ENCODE measurements around the gene C17orf107. TPM values are rescaled to one million over a fixed set of nuclear protein-coding genes. Genes with fewer than 3 reads are reported as not detected.
A peak's percentile ranks its signal among the peaks of the same experiment; 100 is the strongest.
"Not testable (repeated sequence)": the region's sequence is repeated elsewhere in the genome, so short reads cannot be mapped to it uniquely, and the experiment has no call there.

Gene C17orf107
- 3.0 TPM for total RNA-seq
- long read RNA-seq, partial matches to known transcripts: 0 of 2 reads
- long read RNA-seq, other reads (novel, unspliced or antisense): 2 of 2 reads

- DNase-seq (ENCODE audit: low spot score): peak; percentile 95
These were observed at the start of gene C17orf107 for GRCh38 chr17:4899341-4900230. TSS of gene C17orf107 (plus strand) at chr17:4899536. CDS start at chr17:4899763, 227 bp downstream.

GRCh38 chr17:4850246-4850645 is 49.1 kb upstream of the C17orf107 start:
- no peak for DNase-seq (ENCODE audit: low spot score)

GRCh38 chr17:4851084-4851483 is 48.3 kb upstream of the C17orf107 start:
- no peak for DNase-seq (ENCODE audit: low spot score)

- no peak for DNase-seq (ENCODE audit: low spot score)
These were observed 46.6 kb upstream of the C17orf107 start for GRCh38 chr17:4852567-4853207.

GRCh38 chr17:4853208-4853671 is 46.1 kb upstream of the C17orf107 start:
- no peak for DNase-seq (ENCODE audit: low spot score)

GRCh38 chr17:4854111-4854681 is 45.1 kb upstream of the C17orf107 start:
- DNase-seq (ENCODE audit: low spot score): no peak

GRCh38 chr17:4856271-4856936 is 42.9 kb upstream of the C17orf107 start:
- no peak for DNase-seq (ENCODE audit: low spot score)

GRCh38 chr17:4856937-4857314 is 42.4 kb upstream of the C17orf107 start:
- DNase-seq (ENCODE audit: low spot score): no peak

GRCh38 chr17:4857347-4857746 is 42.0 kb upstream of the C17orf107 start:
- not testable (repeated sequence) for DNase-seq (ENCODE audit: low spot score)

GRCh38 chr17:4858068-4858881 is 41.1 kb upstream of the C17orf107 start:
- DNase-seq (ENCODE audit: low spot score): no peak

- no peak for DNase-seq (ENCODE audit: low spot score)
These were observed 40.5 kb upstream of the C17orf107 start for GRCh38 chr17:4858882-4859260.

- DNase-seq (ENCODE audit: low spot score): no peak
These were observed 39.3 kb upstream of the C17orf107 start for GRCh38 chr17:4859816-4860625.

GRCh38 chr17:4860651-4861050 is 38.7 kb upstream of the C17orf107 start:
- DNase-seq (ENCODE audit: low spot score): no peak

GRCh38 chr17:4861052-4861451 is 38.3 kb upstream of the C17orf107 start:
- no peak for DNase-seq (ENCODE audit: low spot score)

GRCh38 chr17:4862720-4863119 is 36.6 kb upstream of the C17orf107 start:
- DNase-seq (ENCODE audit: low spot score): no peak

GRCh38 chr17:4863321-4863720 is 36.0 kb upstream of the C17orf107 start:
- no peak for DNase-seq (ENCODE audit: low spot score)

GRCh38 chr17:4867535-4867934 is 31.8 kb upstream of the C17orf107 start:
- DNase-seq (ENCODE audit: low spot score): not testable (repeated sequence)

GRCh38 chr17:4869058-4869998 is 30.0 kb upstream of the C17orf107 start:
- DNase-seq (ENCODE audit: low spot score): not testable (repeated sequence)

Measured in mesenteric fat pad (tissue), 1 donor.